Subcutaneous adipose tissue (tissue), 4 donors: ENCODE data around the gene MUL1. TPM values are rescaled to one million over a fixed set of nuclear protein-coding genes. Genes with fewer than 3 reads are reported as not detected.

Experiments used
- CTCF ChIP-seq: fragments of 450-650 bp; IDR thresholded peaks from one replicate; pipeline ENCODE4 v1.5.1; 2016; ENCODE audit warnings: low read depth, mild to moderate bottlenecking, control low read depth, antibody characterized with exemption, moderate library complexity
- total RNA-seq, 4 donors: library from RNA; depleted of rRNA; stranded (reverse); fragments of >200 nt; gene quantifications; one replicate each; pipeline ENCODE4 v1.1.0, GENCODE V29; 2016

The MUL1 gene
- total RNA-seq, 4 donors from 2014 or later: 19.6 to 31.1 (median 23.5) TPM

- no peak for TF ChIP-seq CTCF
Measured at GRCh38 chr1:20476265-20477038, 31.5 kb downstream of the MUL1 start.

GRCh38 chr1:20474996-20475395 is 33.0 kb downstream of the MUL1 start:
- TF ChIP-seq CTCF: no peak

GRCh38 chr1:20474333-20474975 is 33.5 kb downstream of the MUL1 start:
- no peak for TF ChIP-seq CTCF

- TF ChIP-seq CTCF: no peak
Measured at GRCh38 chr1:20473894-20474293, 34.1 kb downstream of the MUL1 start.

GRCh38 chr1:20472860-20473711 is 34.9 kb downstream of the MUL1 start:
- TF ChIP-seq CTCF: no peak

- no peak for TF ChIP-seq CTCF
Measured at GRCh38 chr1:20472121-20472520, 35.8 kb downstream of the MUL1 start.

- no peak for TF ChIP-seq CTCF
Measured at GRCh38 chr1:20470194-20470593, 37.8 kb downstream of the MUL1 start.
